Measurements from ENCODE around the gene LHFPL4.

LHFPL4 gene

DNA sequence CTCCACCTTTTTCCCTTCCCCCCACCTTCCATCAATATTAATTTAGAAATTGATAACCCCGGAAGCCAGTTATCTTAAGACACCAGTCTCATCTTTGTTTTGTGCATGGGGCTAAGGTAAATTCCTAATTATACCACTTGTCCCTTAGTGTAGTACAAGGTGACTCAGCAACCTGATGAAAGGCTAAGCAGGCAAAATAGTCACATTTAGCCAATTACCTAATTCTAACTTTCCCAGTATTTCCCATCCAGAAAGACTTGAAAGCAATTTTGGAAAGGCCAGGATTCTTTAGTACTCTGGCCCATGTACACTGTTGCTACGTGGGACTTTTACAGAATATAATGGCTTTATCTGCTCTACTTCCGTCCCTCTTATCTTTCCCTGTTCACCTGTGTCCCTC, 83.6 kb downstream of the LHFPL4 start:
- no peak for FAIRE-seq

DNA sequence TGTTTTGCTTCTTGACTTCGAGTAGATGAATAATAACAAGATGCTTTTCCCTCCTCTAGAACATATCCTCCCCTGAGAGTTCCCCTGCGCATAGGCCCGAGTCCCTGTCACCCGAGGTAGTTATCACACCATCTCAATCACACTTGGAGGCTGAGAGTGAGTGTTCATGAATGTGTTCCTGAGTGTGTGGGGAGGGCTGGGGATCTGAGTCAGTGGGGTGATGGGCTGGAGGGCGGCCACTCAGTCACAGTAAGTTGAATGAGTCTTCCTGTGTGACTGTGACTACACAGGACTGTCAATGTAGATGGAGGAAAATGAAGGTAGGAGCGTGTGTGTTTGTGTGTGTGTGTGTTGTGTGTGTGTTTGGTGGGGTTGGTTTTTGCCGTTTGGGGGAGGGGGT, 85.2 kb downstream of the LHFPL4 start:
- no peak for FAIRE-seq

DNA sequence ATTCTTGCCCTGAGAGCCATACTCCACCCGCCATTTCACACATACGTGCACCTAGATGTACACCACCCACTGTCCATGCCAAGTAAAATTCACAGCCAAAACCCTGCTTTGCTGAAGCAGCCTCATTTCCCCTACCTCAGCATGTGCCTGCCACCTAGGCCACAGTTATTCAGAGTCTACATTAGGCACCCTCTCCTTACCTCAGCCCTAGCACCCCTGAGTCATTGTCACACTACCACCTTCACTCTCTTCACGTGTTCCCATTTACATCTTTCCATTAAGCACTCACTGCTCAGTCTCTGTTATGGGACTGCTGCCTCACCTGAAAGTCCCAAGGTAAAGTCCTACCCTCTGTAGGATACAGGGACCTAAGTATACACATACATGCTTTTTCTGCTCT, 86.2 kb downstream of the LHFPL4 start:
- no peak for FAIRE-seq

DNA sequence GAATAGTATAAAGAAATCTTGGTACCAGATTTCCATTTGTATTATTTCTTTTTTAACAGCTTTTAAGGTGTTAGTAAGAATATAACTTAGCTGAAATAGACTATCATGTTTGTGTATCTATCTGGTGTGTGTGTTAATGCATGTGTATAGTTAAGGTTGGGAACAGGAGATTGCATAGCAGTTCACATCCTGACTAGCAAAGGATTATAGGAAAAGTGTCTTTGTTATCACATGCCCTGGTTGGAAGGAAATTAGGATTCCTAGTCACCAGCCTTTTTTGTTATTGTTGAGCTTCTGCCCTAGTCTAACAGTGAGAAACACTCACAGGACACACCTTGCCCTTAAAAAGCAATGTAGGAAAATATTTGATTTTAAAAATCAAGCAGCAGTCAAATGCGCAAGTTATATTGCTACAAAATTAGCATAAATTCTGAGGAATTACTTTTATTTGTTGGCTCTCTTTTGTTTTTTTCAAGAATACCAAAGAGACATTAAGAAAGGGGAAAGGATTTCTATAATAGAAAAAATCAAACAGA, 98.0 kb downstream of the LHFPL4 start:
- no peak for FAIRE-seq

DNA sequence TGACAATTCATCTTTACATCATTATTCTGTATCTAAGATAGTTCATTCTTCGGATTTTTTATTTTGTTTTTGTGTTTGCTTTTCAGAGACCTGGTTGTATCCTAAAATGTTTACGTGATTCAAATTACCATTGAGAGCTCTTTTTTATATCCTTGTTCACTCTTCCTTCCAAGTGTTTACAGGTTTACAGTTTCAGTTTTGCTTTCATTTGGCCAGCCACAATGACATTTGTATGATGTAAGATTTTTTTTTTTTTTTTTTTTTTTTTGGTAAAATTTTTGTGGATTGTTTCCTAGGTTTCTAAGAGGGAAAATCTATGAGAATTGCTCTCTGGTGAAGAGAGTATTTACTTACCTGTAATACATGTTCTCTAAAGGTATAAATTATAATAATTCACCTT, 101.2 kb downstream of the LHFPL4 start:
- FAIRE-seq, result peak; percentile 15

DNA sequence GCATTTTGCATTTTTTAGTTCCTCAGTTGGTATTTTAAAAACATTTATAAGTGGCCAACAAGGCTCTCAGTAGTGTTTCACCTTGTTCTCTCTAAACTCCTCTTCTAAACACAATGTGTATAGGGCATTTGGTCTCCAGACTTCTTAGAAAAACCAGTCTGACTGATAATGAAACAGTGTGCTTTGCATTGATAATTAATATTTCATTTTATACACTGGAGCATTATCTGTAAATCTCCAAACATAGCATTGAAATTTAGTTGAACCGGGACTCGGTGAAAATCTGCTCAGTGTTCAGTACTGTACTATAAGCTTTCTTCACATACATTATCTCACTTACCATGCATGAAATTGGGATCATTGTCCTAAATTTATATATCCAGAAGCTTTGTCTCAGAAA, 102.6 kb downstream of the LHFPL4 start:
- no peak for FAIRE-seq

DNA sequence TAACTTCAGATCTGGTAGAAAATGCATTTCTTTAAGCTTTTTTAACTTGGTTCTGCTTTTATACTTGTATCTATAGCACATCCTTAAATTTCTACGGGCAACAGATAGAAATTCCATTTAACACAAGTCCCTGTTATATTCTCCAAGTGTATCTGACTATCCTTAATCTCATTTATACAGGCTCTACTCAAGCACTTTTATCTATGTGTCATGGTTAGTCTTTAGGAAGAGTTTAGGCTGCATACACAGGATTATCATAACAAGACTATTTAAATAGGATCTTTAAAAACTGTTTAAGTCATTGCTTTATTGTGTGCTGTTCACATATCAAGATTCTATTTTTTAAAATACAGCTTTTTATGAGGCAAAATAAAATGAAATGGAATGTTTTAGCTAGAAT, 103.5 kb downstream of the LHFPL4 start:
- no peak for FAIRE-seq

DNA sequence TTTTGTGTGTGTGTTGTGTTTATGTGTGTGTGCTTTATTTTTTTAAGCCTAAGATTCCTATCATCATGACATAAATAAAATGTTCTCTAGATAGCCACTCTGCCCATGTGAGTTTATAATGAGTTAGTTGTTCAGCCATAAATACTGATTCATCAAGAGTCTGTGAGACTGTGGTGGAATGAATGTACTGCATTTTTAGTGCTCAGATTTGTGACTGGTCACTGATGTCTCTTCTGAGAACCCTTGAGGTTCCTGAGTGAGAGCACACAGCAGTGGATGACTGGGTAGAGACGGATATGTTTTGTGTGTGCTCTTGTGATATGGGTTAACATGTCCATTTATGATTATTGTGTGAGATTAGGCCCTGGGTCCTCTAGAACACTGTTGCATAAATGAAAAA, 105.0 kb downstream of the LHFPL4 start:
- no peak for FAIRE-seq

Data from endometrium (tissue), 2 donors.